Measurements from ENCODE around the gene LINC00237. TPM values are rescaled to one million over a fixed set of nuclear protein-coding genes. Genes with fewer than 3 reads are reported as not detected.

LINC00237 gene
- total and polyA plus RNA-seq, 9 of the 15 experiments (the other 6 are each of a cell fraction or from before 2014, with no cell fraction given): not detected

DNA sequence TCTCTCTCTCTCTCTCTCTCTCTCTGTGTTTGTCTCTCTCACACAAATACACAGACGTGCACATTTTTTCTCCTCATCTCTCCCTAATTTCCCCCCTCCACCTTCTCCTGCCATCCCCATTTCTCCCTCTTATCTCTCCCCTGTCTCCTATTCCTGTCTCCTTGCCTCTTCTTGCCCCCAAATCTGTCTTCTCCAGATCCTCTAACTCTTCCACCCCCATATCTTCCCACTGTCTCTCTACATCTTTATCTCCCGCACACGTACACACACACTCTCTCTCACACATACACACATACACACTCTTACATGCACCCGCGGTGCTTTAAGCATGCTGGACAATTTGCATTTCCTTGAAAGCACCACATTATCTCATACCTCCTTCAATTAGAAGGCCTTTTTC lies 35.7 kb upstream of the LINC00237 start (continued):
- TF ChIP-seq, protein P1, sequence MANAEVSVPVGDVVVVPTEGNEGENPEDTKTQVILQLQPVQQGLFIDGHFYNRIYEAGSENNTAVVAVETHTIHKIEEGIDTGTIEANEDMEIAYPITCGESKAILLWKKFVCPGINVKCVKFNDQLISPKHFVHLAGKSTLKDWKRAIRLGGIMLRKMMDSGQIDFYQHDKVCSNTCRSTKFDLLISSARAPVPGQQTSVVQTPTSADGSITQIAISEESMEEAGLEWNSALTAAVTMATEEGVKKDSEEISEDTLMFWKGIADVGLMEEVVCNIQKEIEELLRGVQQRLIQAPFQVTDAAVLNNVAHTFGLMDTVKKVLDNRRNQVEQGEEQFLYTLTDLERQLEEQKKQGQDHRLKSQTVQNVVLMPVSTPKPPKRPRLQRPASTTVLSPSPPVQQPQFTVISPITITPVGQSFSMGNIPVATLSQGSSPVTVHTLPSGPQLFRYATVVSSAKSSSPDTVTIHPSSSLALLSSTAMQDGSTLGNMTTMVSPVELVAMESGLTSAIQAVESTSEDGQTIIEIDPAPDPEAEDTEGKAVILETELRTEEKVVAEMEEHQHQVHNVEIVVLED (CRISPR knock-in tag; IDR thresholded peaks at IDR 0.05): no peak
- no peak for TF ChIP-seq KHSRP (IDR thresholded peaks at IDR 0.05)
- no peak for TF ChIP-seq OTX1 (CRISPR knock-in tag; IDR thresholded peaks at IDR 0.05)
- TF ChIP-seq MEIS2 (IDR thresholded peaks at IDR 0.05; ENCODE audit: partially characterized antibody): no peak
- TF ChIP-seq, protein P2, sequence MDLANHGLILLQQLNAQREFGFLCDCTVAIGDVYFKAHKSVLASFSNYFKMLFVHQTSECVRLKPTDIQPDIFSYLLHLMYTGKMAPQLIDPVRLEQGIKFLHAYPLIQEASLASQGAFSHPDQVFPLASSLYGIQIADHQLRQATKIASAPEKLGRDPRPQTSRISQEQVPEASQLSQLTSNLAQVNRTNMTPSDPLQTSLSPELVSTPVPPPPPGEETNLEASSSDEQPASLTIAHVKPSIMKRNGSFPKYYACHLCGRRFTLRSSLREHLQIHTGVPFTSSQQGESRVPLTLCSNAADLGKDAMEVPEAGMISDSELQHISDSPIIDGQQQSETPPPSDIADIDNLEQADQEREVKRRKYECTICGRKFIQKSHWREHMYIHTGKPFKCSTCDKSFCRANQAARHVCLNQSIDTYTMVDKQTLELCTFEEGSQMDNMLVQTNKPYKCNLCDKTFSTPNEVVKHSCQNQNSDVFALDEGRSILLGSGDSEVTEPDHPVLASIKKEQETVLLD (IDR thresholded peaks at IDR 0.05): 0 out of 2 replicates have a peak, but pooled peaks have one; percentile 49
- TF ChIP-seq HNRNPK (IDR thresholded peaks at IDR 0.05; ENCODE audit: low read depth, low read length, poor library complexity, severe bottlenecking): no peak
- no peak for TF ChIP-seq BCL6 (CRISPR knock-in tag; IDR thresholded peaks at IDR 0.05)
- TF ChIP-seq MTA2 (IDR thresholded peaks at IDR 0.05; ENCODE audit: low read depth): peak; percentile 55
- 0 out of 2 replicates have a peak, but pooled peaks have one; percentile 41 for TF ChIP-seq NFRKB (IDR thresholded peaks at IDR 0.05; ENCODE audit: low read depth)
- TF ChIP-seq, protein P3, sequence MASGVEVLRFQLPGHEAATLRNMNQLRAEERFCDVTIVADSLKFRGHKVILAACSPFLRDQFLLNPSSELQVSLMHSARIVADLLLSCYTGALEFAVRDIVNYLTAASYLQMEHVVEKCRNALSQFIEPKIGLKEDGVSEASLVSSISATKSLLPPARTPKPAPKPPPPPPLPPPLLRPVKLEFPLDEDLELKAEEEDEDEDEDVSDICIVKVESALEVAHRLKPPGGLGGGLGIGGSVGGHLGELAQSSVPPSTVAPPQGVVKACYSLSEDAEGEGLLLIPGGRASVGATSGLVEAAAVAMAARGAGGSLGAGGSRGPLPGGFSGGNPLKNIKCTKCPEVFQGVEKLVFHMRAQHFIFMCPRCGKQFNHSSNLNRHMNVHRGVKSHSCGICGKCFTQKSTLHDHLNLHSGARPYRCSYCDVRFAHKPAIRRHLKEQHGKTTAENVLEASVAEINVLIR (CRISPR knock-in tag; IDR thresholded peaks at IDR 0.05): no peak
- TF ChIP-seq, protein P4, sequence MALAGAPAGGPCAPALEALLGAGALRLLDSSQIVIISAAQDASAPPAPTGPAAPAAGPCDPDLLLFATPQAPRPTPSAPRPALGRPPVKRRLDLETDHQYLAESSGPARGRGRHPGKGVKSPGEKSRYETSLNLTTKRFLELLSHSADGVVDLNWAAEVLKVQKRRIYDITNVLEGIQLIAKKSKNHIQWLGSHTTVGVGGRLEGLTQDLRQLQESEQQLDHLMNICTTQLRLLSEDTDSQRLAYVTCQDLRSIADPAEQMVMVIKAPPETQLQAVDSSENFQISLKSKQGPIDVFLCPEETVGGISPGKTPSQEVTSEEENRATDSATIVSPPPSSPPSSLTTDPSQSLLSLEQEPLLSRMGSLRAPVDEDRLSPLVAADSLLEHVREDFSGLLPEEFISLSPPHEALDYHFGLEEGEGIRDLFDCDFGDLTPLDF (CRISPR knock-in tag; IDR thresholded peaks at IDR 0.05): no peak
- no peak for TF ChIP-seq TEAD4 (IDR thresholded peaks at IDR 0.05; ENCODE audit: low read length)
- no peak for TF ChIP-seq TEAD4 (CRISPR knock-in tag; IDR thresholded peaks at IDR 0.05; ENCODE audit: borderline replicate concordance)
- TF ChIP-seq ZBTB1 (CRISPR knock-in tag; IDR thresholded peaks at IDR 0.05; ENCODE audit: borderline replicate concordance, low read depth): no peak
- TF ChIP-seq KDM4B (IDR thresholded peaks at IDR 0.05; ENCODE audit: borderline replicate concordance in 2 of 2, low read depth in 1 of 2): no peak
- no peak for TF ChIP-seq KLF6 (CRISPR knock-in tag; IDR thresholded peaks at IDR 0.05; ENCODE audit: borderline replicate concordance)
- TF ChIP-seq ZNF507 (tag; conservative IDR thresholded peaks at IDR 0.05): no peak
- TF ChIP-seq, protein P5, sequence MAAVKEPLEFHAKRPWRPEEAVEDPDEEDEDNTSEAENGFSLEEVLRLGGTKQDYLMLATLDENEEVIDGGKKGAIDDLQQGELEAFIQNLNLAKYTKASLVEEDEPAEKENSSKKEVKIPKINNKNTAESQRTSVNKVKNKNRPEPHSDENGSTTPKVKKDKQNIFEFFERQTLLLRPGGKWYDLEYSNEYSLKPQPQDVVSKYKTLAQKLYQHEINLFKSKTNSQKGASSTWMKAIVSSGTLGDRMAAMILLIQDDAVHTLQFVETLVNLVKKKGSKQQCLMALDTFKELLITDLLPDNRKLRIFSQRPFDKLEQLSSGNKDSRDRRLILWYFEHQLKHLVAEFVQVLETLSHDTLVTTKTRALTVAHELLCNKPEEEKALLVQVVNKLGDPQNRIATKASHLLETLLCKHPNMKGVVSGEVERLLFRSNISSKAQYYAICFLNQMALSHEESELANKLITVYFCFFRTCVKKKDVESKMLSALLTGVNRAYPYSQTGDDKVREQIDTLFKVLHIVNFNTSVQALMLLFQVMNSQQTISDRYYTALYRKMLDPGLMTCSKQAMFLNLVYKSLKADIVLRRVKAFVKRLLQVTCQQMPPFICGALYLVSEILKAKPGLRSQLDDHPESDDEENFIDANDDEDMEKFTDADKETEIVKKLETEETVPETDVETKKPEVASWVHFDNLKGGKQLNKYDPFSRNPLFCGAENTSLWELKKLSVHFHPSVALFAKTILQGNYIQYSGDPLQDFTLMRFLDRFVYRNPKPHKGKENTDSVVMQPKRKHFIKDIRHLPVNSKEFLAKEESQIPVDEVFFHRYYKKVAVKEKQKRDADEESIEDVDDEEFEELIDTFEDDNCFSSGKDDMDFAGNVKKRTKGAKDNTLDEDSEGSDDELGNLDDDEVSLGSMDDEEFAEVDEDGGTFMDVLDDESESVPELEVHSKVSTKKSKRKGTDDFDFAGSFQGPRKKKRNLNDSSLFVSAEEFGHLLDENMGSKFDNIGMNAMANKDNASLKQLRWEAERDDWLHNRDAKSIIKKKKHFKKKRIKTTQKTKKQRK (IDR thresholded peaks at IDR 0.05; ENCODE audit: borderline replicate concordance, low read depth, low read length): no peak
- peak; percentile 34 to 48; a peak in 2 of 4 replicates for TF ChIP-seq KDM1A (IDR thresholded peaks at IDR 0.05)
- no peak for TF ChIP-seq ZNF217 (CRISPR knock-in tag; IDR thresholded peaks at IDR 0.05)
- TF ChIP-seq LCOR (CRISPR knock-in tag; IDR thresholded peaks at IDR 0.05): no peak
- no peak for TF ChIP-seq ZNF23 (CRISPR knock-in tag; IDR thresholded peaks at IDR 0.05)
